HG03354 (cell line): ENCODE measurements around the gene SCAPER.
A peak's percentile ranks its signal among the peaks of the same experiment; 100 is the strongest.
"Not testable (repeated sequence)": the region's sequence is repeated elsewhere in the genome, so short reads cannot be mapped to it uniquely, and the experiment has no call there.

ENCODE experiments used
- ATAC-seq: cut with Tn5 transposase; IDR thresholded peaks from one replicate; pipeline ENCODE4 v1.9.1; 2021; ENCODE audit warnings: mild to moderate bottlenecking; ENCODE audit not compliant: unreplicated experiment, poor library complexity, severe bottlenecking

SCAPER gene

GRCh38 chr15:76336254-76337058 is 568.7 kb downstream of the SCAPER start, which contains the start of gene ISL2:
TSS of gene ISL2 (plus strand) at chr15:76336773. CDS start at chr15:76336884, 111 bp downstream.
- peak; percentile 51 for ATAC-seq

DNA sequence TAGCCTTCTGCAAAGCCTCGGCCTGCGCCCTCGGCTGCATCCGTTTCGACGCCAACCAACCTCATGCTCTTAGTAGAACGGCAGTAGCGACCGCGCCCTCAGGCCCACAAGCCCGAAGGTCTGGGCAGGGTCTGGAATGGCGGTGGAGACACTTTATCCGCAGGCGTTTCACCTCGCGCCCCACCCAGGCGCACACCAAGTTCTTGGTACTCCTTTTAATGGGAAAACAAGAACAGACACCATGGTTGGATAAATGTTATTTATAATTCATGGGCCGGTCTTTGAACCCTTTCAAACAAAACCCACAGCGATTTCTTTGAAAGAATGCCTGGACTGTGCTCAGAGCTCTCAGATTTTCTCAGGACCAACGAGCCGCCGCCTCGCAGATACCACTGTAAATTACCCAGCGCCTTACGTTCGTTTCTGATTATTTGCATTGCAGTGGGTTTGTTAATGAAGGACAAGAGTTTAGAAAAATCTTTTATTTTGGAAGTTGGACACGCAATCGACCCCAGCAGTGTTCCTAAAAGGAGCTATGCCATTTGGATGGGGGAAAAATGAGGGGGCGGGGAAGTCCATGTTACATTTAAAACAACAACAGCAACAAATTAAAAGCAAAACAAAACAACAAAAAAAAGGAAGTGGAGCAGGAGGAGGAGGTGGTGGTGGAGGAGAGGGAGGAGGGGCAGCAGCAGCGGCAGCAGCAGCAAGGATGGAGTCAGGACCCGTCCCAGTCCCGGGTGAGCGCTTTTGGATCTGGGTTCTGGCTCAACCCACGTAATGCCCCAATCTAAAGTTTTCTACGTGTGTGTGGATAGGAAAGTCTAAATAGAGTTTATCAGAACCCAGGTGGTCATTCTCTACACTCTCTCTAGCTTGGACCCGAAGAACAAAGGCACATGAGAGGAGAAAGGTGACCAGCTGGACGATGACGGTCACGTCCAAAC is 569.6 kb downstream of the SCAPER start:
- ATAC-seq, result no peak

DNA sequence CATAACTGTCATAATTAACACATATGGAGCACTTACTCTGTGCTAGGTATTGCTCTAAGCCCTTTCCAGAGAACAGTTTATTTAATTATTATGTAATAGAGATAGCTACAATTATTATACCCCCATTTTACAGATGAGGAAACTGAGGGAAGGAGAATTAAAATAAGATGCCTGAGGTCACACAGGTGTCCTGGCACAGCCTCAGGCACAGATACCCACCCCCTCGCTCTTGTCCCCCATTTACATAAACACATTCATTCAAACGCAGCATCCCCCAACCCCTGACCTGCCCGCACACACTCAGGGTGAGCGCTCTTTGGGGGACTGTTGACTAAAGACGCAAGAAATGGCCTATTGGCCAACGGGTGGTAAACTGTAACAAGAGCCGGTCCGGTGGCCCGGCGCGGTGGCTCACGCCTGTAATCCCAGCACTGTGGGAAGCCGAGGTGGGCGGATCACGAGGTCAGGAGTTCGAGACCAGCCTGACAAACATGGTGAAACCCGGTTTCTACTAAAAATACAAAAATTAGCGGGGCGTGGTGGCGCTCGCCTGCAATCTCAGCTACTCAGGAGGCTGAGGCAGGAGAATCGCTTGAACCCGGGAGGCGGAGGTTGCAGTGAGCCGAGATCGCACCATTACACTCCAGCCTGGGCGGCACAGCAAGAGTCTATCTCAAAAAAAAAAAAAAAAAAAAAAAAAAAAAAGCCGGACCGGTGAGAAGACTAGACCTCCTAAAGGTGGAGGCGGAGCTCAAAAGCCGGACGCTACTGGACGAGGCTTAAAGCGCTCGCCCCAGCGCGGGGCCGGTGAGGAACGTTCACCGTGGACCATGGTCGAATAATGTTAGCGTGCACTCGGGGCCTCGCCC is 570.5 kb downstream of the SCAPER start:
- no peak for ATAC-seq

DNA sequence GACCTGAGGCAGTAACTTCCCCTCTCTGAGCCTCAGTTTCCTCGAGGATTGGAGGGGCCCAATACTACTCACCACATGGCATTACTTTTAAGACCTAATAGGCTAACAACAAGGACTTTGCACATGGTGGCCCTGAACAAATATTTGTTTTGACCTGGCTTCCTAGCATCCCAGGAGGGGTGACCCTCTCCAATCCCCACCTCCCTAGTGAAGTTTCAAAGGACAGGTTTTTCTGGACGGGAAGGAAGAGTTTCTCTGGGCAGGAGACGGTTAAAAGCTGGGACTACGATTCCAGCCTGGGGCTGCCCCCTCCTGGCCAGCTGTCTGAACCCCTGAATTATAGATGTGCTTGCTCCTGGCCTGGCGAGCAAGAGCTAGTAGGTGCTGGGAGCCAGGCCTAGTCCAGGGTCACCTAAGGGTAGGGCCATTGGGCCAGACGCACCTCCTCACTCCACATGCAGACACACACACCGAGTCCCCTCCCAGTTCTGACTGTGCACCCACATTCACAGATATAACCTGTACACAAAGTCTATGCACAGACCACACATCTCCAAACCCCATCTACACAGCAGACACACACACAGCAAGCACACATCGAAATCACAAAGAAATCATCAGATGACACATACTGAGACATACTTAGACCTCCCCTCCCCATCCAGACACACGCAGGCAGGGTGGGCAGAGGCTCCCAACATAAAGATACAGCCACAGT is 571.3 kb downstream of the SCAPER start:
- no peak for ATAC-seq

- ATAC-seq, result no peak
Measured at GRCh38 chr15:76333309-76333708, 571.8 kb downstream of the SCAPER start.

GRCh38 chr15:76332796-76333195 is 572.3 kb downstream of the SCAPER start:
- ATAC-seq, result no peak

DNA sequence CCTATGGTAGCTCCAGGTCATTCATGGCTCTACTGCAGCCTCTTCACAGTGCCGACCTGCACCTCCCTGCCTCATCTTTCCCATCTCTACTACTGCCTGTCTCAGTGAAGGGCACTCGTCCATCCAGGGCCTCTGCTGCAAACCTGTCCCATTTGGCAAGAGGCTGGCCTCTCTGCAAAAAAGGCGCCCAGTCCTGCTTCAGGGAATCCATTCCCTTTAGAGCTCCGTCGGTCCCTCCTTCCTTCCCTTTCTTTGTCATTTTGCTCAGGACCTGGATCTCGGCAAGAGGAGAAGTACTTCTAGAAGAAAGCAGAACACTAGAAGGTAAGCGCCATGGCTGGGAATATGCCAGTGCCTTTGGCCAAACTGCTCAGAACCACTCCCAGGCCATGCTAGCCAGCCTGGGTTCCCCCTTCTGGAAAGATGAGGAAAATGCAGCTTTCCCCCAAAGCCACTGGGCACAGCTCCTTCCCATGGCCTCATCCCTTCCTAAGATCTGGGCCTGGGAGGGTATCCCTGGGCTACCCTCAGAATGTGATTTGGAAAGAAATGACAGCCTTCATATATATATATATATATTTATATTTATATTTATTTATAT is 575.0 kb downstream of the SCAPER start:
- no peak for ATAC-seq

DNA sequence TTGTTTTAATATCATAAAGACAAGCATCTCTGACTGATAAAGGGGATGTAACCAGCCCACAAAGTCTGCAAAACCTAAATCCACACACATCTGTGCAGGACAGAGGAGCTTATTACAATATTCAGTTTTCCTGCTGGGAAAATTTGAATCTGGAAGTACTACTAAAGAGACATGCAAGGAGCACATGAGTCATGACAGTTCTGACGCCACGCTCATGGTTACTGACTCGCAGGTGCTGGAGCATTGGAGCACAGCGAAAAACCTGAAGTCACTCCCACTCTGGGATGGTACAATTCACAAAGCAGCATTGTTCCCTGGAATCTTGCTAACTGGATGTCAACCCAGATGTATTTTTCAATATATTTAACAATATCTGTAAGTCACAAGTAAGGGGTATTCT is 576.2 kb downstream of the SCAPER start:
- ATAC-seq, result no peak

DNA sequence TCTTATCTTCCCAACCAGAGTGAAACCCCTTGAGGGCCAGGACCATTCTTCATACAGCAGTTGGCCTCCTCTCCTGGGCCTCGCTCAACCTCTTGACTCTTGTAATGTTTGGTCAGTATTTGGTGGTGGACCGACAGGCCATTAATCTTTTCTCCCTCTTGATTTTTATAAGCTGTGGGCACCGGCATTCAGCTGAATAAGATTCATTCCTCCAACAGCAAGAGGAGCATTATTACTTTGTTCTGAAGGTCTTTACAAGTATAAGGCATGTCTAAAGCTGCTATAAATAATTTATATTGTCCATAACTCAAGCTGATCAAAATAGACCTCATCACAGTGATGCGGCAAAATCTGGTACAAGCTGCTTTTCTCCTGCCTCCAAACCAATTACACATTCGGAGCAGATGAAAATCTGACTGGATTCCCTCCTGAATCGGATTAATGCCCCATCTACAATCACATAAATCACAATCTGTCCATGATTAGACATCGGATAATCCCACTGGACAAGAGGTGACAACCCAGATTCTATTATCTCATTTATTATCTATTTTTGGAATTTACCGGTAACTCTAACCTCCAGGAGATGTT is 576.9 kb downstream of the SCAPER start:
- no peak for ATAC-seq

DNA sequence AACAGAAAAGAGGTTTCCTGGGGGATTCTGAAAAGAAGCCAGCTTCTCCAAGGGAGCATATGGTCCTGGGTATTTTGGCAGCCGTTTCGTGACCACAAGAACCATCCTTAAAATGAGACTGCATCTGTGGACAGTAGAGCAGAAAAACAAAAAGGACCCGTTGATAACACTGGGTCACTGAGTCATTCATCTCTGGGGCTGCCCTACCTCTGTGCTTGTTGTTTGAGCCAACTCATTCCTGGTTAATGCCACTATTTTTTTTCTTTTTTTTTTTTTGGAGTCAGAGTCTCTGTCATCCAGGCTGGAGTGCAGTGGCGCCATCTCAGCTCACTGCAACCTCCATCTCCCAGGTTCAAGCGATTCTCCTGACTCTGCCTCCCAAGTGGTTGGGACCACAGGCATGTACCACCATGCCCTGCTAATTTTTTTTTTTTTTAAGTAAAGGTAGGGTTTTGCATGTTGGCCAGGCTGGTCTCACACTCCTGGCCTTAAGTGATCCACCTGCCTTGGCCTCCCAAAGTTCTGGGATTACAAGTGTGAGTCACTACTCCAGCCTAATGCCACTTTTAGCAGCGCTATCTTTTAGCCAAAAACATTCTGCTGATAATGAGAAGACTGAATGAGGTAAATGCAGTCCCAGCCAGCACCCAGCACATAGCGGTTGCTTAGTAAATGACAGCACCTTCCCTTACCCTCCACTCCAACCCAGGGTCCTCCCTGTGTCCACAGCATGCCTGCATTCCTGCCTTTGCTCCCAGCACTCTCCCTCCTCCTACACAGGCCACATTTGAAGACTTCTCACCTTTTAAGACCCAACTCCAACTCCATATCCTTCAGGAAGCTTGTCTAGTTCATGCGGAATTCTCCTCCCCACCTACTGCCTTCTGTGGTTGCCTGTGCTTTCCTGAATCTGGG is 577.7 kb downstream of the SCAPER start:
- ATAC-seq, result no peak

DNA sequence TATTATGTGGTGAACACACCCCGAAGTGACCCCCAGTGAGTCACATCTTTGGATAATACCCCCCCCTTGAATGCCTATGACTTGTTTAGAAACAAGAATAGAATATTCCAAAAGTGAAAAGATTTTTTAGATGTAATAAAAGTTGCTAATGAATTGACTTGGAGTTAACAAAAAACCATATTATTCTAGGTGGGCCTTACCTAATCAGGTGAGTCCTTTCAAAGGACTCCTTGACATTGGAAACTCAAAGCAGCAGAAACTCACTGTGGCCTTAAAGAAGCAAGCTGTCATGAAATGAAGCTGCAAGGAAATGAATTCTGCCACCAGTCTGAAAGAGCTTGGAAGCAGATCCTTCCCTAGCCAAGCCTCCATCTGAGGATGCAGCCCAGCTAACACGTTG is 579.4 kb downstream of the SCAPER start:
- ATAC-seq, result no peak

DNA sequence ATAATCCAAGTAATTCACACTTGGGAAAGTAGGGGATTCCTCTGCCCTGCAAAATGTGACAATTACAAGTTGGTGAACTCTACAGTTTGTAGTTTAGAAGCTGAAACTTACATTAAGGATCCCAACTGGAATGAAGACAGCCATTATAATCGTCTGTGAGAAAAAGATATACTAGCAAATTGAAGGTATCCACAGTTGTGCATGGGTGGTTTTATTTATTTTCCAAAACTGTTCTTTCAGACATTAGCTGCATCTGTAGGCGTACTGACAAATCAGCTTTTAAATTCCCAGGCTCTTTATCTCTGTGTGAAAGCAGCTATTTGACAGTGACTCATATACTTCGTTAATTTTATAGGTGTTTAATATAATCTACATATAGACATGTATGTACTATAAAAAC is 581.1 kb downstream of the SCAPER start:
- no peak for ATAC-seq

DNA sequence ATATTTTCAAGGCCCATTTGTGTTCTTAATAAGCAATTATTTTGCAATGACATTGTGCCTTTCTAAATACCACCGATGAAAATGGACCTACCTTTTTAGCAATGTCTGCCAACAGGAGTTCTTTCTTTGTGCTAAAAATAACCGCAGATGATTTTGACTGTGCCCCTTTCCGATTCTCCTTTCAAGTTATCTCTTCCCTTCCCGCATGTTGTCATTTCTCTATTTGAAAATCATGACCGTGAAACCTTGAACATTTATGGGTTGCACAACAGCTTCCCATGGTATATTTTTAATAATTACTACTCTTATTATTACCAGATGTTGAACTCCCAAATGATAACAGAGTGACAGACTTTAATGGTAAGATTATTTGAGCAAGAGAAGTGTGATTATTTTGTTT is 583.5 kb downstream of the SCAPER start:
- no peak for ATAC-seq

DNA sequence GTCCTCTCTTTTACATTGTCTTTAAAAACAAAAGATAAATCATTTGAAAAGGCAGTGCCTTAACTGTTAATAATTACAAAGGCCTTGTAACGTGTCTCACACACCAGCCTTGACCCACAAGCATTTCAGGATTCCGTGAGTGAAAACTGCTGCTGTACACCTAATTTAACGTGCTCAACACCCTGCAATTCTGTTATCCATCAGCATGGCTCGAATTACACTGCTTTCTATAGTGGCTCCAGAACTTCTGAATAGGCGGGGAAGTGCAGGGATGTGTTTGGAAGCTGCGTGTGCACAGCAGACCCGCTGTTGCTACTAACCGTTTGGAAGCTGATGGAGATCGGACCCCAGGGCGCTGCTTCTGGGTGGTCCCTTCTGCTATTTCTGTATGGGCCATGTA is 584.0 kb downstream of the SCAPER start:
- ATAC-seq, result no peak

- no peak for ATAC-seq
Measured at GRCh38 chr15:76320012-76320411, 585.1 kb downstream of the SCAPER start.

GRCh38 chr15:76313731-76314130 is 591.4 kb downstream of the SCAPER start:
- ATAC-seq, result no peak

DNA sequence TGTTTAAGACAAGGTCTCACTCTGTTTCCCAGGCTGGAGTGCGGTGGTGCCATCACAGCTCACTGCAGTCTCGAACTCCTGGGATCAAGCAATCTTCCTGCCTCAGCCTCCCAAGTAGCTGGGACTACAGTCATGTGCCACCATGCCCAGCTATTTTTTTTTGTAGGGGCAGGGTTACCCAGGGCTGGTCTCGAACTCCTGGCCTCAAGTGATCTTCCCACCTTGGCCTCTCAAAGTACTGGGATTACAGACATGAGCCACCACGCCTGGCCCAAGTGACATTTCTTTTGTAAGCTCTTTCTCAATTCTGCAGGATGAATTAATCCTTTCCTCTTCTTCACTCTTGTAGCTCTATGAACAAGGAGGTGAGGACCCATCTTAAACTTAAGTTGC is 592.0 kb downstream of the SCAPER start:
- not testable (repeated sequence) for ATAC-seq
